ENCODE data around the gene IL17RA.

- TF ChIP-seq, protein P1, sequence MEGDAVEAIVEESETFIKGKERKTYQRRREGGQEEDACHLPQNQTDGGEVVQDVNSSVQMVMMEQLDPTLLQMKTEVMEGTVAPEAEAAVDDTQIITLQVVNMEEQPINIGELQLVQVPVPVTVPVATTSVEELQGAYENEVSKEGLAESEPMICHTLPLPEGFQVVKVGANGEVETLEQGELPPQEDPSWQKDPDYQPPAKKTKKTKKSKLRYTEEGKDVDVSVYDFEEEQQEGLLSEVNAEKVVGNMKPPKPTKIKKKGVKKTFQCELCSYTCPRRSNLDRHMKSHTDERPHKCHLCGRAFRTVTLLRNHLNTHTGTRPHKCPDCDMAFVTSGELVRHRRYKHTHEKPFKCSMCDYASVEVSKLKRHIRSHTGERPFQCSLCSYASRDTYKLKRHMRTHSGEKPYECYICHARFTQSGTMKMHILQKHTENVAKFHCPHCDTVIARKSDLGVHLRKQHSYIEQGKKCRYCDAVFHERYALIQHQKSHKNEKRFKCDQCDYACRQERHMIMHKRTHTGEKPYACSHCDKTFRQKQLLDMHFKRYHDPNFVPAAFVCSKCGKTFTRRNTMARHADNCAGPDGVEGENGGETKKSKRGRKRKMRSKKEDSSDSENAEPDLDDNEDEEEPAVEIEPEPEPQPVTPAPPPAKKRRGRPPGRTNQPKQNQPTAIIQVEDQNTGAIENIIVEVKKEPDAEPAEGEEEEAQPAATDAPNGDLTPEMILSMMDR (IDR thresholded peaks at IDR 0.05; ENCODE audit: low read length) = no peak
- TF ChIP-seq EZH2 (IDR thresholded peaks at IDR 0.05; ENCODE audit: borderline replicate concordance, low read length) = no peak
These were observed 12.3 kb downstream of the IL17RA start for GRCh38 chr22:17097062-17097461.

Measured in OCI-LY1 (cell line).